ENCODE measurements around the gene SHISA6. TPM values are rescaled to one million over a fixed set of nuclear protein-coding genes. Genes with fewer than 3 reads are reported as not detected.

Gene SHISA6
- polyA plus RNA-seq, 1 donor from 2014 or later, result 1.8 TPM

GRCh38 chr17:11412654-11413053, 171.6 kb downstream of the SHISA6 start:
- TF ChIP-seq EP300 (conservative IDR thresholded peaks at IDR 0.05; ENCODE audit: poor library complexity, severe bottlenecking) (no peak), CTCF (IDR thresholded peaks at IDR 0.05; ENCODE audit: poor library complexity, severe bottlenecking) (no peak), SMC3 (conservative IDR thresholded peaks at IDR 0.05; ENCODE audit: poor library complexity) (no peak), EZH2 (IDR thresholded peaks at IDR 0.05; ENCODE audit: borderline replicate concordance, insufficient read depth, low read length, poor library complexity, severe bottlenecking) (no peak), POLR2AphosphoS5 (IDR thresholded peaks at IDR 0.05) (no peak), RAD21 (conservative IDR thresholded peaks at IDR 0.05) (no peak), TAF1 (IDR thresholded peaks at IDR 0.05; ENCODE audit: low read depth) (no peak), REST (IDR thresholded peaks at IDR 0.05; ENCODE audit: borderline replicate concordance) (no peak), MXI1 (conservative IDR thresholded peaks at IDR 0.05; ENCODE audit: poor library complexity, severe bottlenecking) (no peak)
- H3K27me3 ChIP-seq (ENCODE audit: insufficient read depth, low read depth, low read length), result no peaks in the 10 kb centered on the region

GRCh38 chr17:11418342-11418741, 177.3 kb downstream of the SHISA6 start:
- H3K79me2 ChIP-seq (replicated peaks; ENCODE audit: insufficient read depth, low read length), result no peaks in the 10 kb centered on the region
- H4K20me1 ChIP-seq (ENCODE audit: insufficient read depth), result no peaks in the 10 kb centered on the region
- H2AFZ ChIP-seq (ENCODE audit: low read depth, low read length), result no peak overlapping the region
- no peak overlapping the region for H3K4me2 ChIP-seq (ENCODE audit: low read length)
- no peaks in the 10 kb centered on the region for H3K36me3 ChIP-seq (ENCODE audit: insufficient read depth, low read length)
- H3K9me3 ChIP-seq (ENCODE audit: low read length), result no peaks in the 10 kb centered on the region
- no peak overlapping the region for H3K27ac ChIP-seq (ENCODE audit: low read length)
- no peaks in the 10 kb centered on the region for H3K9me2 ChIP-seq (ENCODE audit: insufficient read depth, low read length)
- no peak overlapping the region for H3K9ac ChIP-seq (ENCODE audit: low read length)
- no peaks in the 10 kb centered on the region for H3F3A ChIP-seq (ENCODE audit: insufficient read depth, low read length, poor library complexity, severe bottlenecking)
- no peak overlapping the region for H3K4me3 ChIP-seq (ENCODE audit: low read length)
- no peaks in the 10 kb centered on the region for H3K27me3 ChIP-seq (ENCODE audit: insufficient read depth, low read depth, low read length)
- TF ChIP-seq EZH2 (IDR thresholded peaks at IDR 0.05; ENCODE audit: borderline replicate concordance, insufficient read depth, low read length, poor library complexity, severe bottlenecking), result no peak

More at GRCh38 chr17:11412654-11413053, 171.6 kb downstream of the SHISA6 start:
- Histone ChIP-seq H3K4me3 (ENCODE audit: low read length) (no peak overlapping the region), H3K9me2 (ENCODE audit: insufficient read depth, low read length) (no peaks in the 10 kb centered on the region), H3K9me3 (ENCODE audit: low read length) (no peaks in the 10 kb centered on the region), H3K27ac (ENCODE audit: low read length) (no peak overlapping the region), H4K20me1 (ENCODE audit: insufficient read depth) (no peaks in the 10 kb centered on the region), H3K79me2 (replicated peaks; ENCODE audit: insufficient read depth, low read length) (no peaks in the 10 kb centered on the region), H3K4me2 (ENCODE audit: low read length) (no peak overlapping the region), H3F3A (ENCODE audit: insufficient read depth, low read length, poor library complexity, severe bottlenecking) (no peaks in the 10 kb centered on the region), H3K9ac (ENCODE audit: low read length) (no peak overlapping the region), H3K36me3 (ENCODE audit: insufficient read depth, low read length) (no peaks in the 10 kb centered on the region), H2AFZ (ENCODE audit: low read depth, low read length) (no peak overlapping the region)

- Histone ChIP-seq H3F3A (ENCODE audit: insufficient read depth, low read length, poor library complexity, severe bottlenecking) (no peaks in the 10 kb centered on the region), H3K79me2 (replicated peaks; ENCODE audit: insufficient read depth, low read length) (no peaks in the 10 kb centered on the region), H3K4me2 (ENCODE audit: low read length) (no peak overlapping the region), H3K36me3 (ENCODE audit: insufficient read depth, low read length) (no peaks in the 10 kb centered on the region), H3K9me2 (ENCODE audit: insufficient read depth, low read length) (no peaks in the 10 kb centered on the region), H3K9me3 (ENCODE audit: low read length) (no peaks in the 10 kb centered on the region), H3K9ac (ENCODE audit: low read length) (no peak overlapping the region), H4K20me1 (ENCODE audit: insufficient read depth) (no peaks in the 10 kb centered on the region), H3K27ac (ENCODE audit: low read length) (no peak overlapping the region), H3K27me3 (ENCODE audit: insufficient read depth, low read depth, low read length) (no peaks in the 10 kb centered on the region), H2AFZ (ENCODE audit: low read depth, low read length) (no peak overlapping the region), H3K4me3 (ENCODE audit: low read length) (no peak overlapping the region)
- TF ChIP-seq MXI1 (conservative IDR thresholded peaks at IDR 0.05; ENCODE audit: poor library complexity, severe bottlenecking) (no peak), REST (IDR thresholded peaks at IDR 0.05; ENCODE audit: borderline replicate concordance) (no peak), EP300 (conservative IDR thresholded peaks at IDR 0.05; ENCODE audit: poor library complexity, severe bottlenecking) (no peak), SMC3 (conservative IDR thresholded peaks at IDR 0.05; ENCODE audit: poor library complexity) (no peak), RAD21 (conservative IDR thresholded peaks at IDR 0.05) (no peak), CTCF (IDR thresholded peaks at IDR 0.05; ENCODE audit: poor library complexity, severe bottlenecking) (no peak), TAF1 (IDR thresholded peaks at IDR 0.05; ENCODE audit: low read depth) (no peak), POLR2AphosphoS5 (IDR thresholded peaks at IDR 0.05) (no peak), EZH2 (IDR thresholded peaks at IDR 0.05; ENCODE audit: borderline replicate concordance, insufficient read depth, low read length, poor library complexity, severe bottlenecking) (no peak)
These were observed 189.7 kb downstream of the SHISA6 start for GRCh38 chr17:11430751-11431150.
